NT2/D1 (cell line): ENCODE measurements around the gene SLC34A1.

Source experiments
- SUZ12 ChIP-seq: IDR thresholded peaks from 2 replicates; pipeline ENCODE4 v1.6.1; 2011; ENCODE audit not compliant: insufficient read length, insufficient read depth; ENCODE audit errors: extremely low read depth
- YY1 ChIP-seq: IDR thresholded peaks from 2 replicates; pipeline ENCODE4 v1.6.1; 2011; ENCODE audit not compliant: insufficient read length, insufficient read depth

- TF ChIP-seq SUZ12 (no peak), YY1 (no peak)
Observed at GRCh38 chr5:177365845-177366527, 18.2 kb upstream of the SLC34A1 start.
